ENCODE results near the gene CD24. TPM values are rescaled to one million over a fixed set of nuclear protein-coding genes. Genes with fewer than 3 reads are reported as not detected.
"Not testable (repeated sequence)": the region's sequence is repeated elsewhere in the genome, so short reads cannot be mapped to it uniquely, and the experiment has no call there.

The CD24 gene, protein sequence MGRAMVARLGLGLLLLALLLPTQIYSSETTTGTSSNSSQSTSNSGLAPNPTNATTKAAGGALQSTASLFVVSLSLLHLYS
- total RNA-seq = 1,528 and 1,533 TPM in 2 replicates
- long read RNA-seq, transcript CD24-201 (2 exons, 2,180 nt) = major isoform, 7,652 of 7,940 reads
- long read RNA-seq, transcript CD24-204 (3 exons, 2,513 nt) = minor isoform, 114 of 7,940 reads
- long read RNA-seq, transcript CD24-202 (3 exons, 802 nt) = minor isoform, 5 of 7,940 reads
- long read RNA-seq, transcript CD24-203 (2 exons, 1,026 nt) = minor isoform, 24 of 7,940 reads
- long read RNA-seq, partial matches to known transcripts = 0 of 7,940 reads
- long read RNA-seq, other reads (novel, unspliced or antisense) = 143 of 7,940 reads

DNA sequence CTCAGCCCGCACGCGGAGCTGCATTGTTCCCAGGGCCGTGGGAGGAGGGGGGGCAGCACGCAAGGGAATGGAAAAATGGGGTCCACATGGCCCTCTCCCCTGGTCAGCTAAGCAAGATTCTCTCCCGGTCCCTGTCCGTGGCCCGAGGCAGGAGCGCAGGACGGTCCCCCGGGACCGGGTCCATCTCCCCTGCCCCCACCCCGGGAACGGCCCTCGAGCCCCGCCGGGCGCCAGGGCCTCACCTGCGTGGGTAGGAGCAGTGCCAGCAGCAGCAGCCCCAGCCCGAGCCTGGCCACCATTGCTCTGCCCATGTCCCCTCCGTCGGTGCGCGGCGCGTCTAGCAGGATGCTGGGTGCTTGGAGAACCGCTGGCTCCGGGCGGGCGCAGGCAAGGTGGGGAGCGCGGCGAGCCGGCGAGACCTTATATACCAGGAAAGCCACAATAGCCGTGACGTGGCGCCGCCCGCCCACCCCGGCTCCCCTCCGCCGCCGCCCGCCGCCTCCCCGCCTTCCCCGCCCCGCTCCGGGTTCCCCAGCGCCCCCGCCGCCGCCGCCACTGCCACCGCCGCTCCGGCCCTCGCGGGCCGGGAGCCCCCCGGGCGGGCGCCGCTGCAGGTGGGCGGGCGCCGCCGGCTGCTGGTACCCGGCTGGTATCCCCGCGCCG is at the start of gene CD24:
TSS of gene CD24 (minus strand) at position 394 of the 663 bp plus-strand sequence. CDS start at position 311, 83 bp downstream.
- Mint-ChIP-seq H3K4me3 (ENCODE audit: low read depth) (peak within 1 kb of the TSS; percentile 99), H3K27me3 (no peaks in the 10 kb centered on the region), H3K27ac (peak within 1 kb of the TSS; percentile 99), H3K36me3 (ENCODE audit: insufficient read depth) (peaks cover 31% of the 10 kb centered on the region), H3K9me3 (ENCODE audit: low read depth) (no peaks in the 10 kb centered on the region), H3K4me1 (ENCODE audit: low read depth) (peaks cover 24% of the 10 kb centered on the region)
- TF ChIP-seq, protein P1, sequence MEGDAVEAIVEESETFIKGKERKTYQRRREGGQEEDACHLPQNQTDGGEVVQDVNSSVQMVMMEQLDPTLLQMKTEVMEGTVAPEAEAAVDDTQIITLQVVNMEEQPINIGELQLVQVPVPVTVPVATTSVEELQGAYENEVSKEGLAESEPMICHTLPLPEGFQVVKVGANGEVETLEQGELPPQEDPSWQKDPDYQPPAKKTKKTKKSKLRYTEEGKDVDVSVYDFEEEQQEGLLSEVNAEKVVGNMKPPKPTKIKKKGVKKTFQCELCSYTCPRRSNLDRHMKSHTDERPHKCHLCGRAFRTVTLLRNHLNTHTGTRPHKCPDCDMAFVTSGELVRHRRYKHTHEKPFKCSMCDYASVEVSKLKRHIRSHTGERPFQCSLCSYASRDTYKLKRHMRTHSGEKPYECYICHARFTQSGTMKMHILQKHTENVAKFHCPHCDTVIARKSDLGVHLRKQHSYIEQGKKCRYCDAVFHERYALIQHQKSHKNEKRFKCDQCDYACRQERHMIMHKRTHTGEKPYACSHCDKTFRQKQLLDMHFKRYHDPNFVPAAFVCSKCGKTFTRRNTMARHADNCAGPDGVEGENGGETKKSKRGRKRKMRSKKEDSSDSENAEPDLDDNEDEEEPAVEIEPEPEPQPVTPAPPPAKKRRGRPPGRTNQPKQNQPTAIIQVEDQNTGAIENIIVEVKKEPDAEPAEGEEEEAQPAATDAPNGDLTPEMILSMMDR (IDR thresholded peaks at IDR 0.05; ENCODE audit: unreplicated experiment) = no peak
- peak; percentile 89 for DNase-seq (ENCODE audit: low spot score, unreplicated experiment)

DNA sequence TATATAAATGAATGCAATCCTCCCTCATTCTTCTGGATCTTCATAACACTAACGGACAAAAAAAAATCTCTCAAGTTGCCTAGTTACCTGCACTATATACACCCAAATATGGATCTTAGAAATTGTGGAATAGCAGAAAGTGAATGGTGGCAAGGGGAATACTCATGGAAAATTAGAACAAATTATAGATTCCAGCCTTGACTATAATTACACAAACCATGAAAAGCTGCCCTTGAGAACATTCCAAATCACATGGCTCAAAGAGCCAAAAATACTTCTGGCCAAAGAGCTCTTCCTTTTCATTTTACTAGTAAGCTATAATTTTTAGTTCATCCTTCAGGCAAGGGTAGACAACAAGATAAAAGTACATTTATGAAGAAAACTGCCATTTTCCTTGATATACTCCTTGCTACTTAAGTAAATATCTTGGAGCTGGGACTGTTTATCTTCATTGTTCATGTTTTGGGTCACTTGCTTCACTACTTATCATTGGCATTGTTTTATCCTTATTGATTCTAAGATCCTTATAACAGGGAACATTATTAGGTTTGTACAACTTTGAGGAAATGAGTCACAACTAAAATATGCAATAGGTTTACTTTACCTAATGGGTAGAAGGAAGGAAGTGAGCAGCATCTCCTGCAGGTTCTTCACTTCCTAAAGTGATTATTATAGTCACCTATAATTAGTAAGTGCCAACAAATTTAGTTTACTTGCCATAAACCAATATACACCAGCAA is 47.1 kb upstream of the CD24 start:
- Mint-ChIP-seq H3K9me3 (ENCODE audit: low read depth) (no peaks in the 10 kb centered on the region), H3K4me1 (ENCODE audit: low read depth) (peaks cover 8% of the 10 kb centered on the region), H3K27ac (no peak overlapping the region), H3K4me3 (ENCODE audit: low read depth) (no peak overlapping the region), H3K27me3 (no peaks in the 10 kb centered on the region), H3K36me3 (ENCODE audit: insufficient read depth) (no peaks in the 10 kb centered on the region)
- TF ChIP-seq, protein P1 (IDR thresholded peaks at IDR 0.05; ENCODE audit: unreplicated experiment) = no peak
- no peak for DNase-seq (ENCODE audit: low spot score, unreplicated experiment)

DNA sequence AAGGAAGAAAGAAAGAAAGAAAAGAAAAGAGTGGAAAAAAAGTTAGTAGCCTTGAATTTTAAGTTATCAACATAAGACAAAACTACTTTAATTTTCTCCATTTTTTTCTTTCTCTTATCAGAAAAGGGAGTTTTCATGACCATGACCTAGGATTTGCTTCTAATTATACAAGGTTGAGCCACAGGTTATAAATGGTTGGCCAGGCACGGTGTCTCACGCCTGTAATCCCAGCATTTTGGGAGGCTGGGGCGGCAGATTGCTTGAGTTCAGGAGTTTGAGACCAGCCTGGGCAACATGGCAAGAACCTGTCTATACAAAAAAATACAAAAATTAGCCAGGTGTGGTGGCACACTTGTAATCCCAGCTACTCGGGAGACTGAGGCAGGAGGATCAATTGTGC is 45.7 kb upstream of the CD24 start:
- no peak for DNase-seq (ENCODE audit: low spot score, unreplicated experiment)
- Mint-ChIP-seq H3K4me3 (ENCODE audit: low read depth) (no peak overlapping the region), H3K27me3 (no peaks in the 10 kb centered on the region), H3K36me3 (ENCODE audit: insufficient read depth) (no peaks in the 10 kb centered on the region), H3K27ac (peak overlapping the region; percentile 41), H3K9me3 (ENCODE audit: low read depth) (no peaks in the 10 kb centered on the region), H3K4me1 (ENCODE audit: low read depth) (peaks cover 8% of the 10 kb centered on the region)
- TF ChIP-seq, protein P1 (IDR thresholded peaks at IDR 0.05; ENCODE audit: unreplicated experiment) = no peak

DNA sequence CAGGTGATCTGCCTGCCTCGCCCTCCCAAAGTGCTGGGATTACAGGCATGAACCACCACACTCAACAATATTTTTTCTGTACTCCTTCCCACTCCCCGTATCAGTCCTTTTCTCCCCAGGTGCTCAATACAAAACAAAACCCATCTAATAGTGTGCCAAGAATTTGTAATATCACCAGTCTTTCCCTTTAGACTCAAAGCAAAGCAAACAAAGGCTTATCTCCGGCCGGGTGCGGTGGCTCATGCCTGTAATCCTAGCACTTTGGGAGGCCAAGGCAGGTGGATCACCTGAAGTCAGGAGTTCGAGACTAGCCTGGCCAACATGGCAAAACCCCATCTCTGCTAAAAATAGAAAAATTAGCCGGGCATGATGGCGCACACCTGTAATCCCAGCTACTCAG is 45.1 kb upstream of the CD24 start:
- H3K9me3 Mint-ChIP-seq (ENCODE audit: low read depth); H3K4me3 Mint-ChIP-seq (ENCODE audit: low read depth); H3K27ac Mint-ChIP-seq; H3K36me3 Mint-ChIP-seq (ENCODE audit: insufficient read depth); H3K4me1 Mint-ChIP-seq (ENCODE audit: low read depth); H3K27me3 Mint-ChIP-seq; DNase-seq (ENCODE audit: low spot score, unreplicated experiment): not testable (repeated sequence)

- Mint-ChIP-seq H3K4me3 (ENCODE audit: low read depth) (no peak overlapping the region), H3K27ac (no peak overlapping the region), H3K36me3 (ENCODE audit: insufficient read depth) (no peaks in the 10 kb centered on the region), H3K27me3 (no peaks in the 10 kb centered on the region), H3K4me1 (ENCODE audit: low read depth) (peaks cover 8% of the 10 kb centered on the region), H3K9me3 (ENCODE audit: low read depth) (no peaks in the 10 kb centered on the region)
- no peak for DNase-seq (ENCODE audit: low spot score, unreplicated experiment)
- TF ChIP-seq, protein P1 (IDR thresholded peaks at IDR 0.05; ENCODE audit: unreplicated experiment) = no peak
Observed at GRCh38 chr6:107019047-107019446, 44.5 kb upstream of the CD24 start.

Data from progenitor cell of endocrine pancreas (in vitro differentiated cells).